GM21526 (cell line): ENCODE results near the gene DOK3.
A peak's percentile ranks its signal among the peaks of the same experiment; 100 is the strongest.

Source experiments
- ATAC-seq: cut with Tn5 transposase; IDR thresholded peaks from one replicate; pipeline ENCODE4 v1.9.1; 2021; ENCODE audit warnings: moderate library complexity; ENCODE audit not compliant: unreplicated experiment, low FRiP score

Gene DOK3

GRCh38 chr5:177453852-177454396, 55.7 kb downstream of the DOK3 start:
- peak; percentile 5 for ATAC-seq

GRCh38 chr5:177452688-177453638, 56.7 kb downstream of the DOK3 start:
- ATAC-seq = no peak
